GM21423 (cell line): ENCODE data around the gene MUC13.

Experiments
- ATAC-seq: cut with Tn5 transposase; IDR thresholded peaks from one replicate; pipeline ENCODE4 v1.9.1; 2021; ENCODE audit warnings: mild to moderate bottlenecking, moderate library complexity; ENCODE audit not compliant: unreplicated experiment

Gene MUC13

GRCh38 chr3:124904835-124905492 lies 29.6 kb downstream of the MUC13 start:
- no peak for ATAC-seq

- ATAC-seq: no peak
Measured at GRCh38 chr3:124903896-124904834, 30.4 kb downstream of the MUC13 start.

DNA sequence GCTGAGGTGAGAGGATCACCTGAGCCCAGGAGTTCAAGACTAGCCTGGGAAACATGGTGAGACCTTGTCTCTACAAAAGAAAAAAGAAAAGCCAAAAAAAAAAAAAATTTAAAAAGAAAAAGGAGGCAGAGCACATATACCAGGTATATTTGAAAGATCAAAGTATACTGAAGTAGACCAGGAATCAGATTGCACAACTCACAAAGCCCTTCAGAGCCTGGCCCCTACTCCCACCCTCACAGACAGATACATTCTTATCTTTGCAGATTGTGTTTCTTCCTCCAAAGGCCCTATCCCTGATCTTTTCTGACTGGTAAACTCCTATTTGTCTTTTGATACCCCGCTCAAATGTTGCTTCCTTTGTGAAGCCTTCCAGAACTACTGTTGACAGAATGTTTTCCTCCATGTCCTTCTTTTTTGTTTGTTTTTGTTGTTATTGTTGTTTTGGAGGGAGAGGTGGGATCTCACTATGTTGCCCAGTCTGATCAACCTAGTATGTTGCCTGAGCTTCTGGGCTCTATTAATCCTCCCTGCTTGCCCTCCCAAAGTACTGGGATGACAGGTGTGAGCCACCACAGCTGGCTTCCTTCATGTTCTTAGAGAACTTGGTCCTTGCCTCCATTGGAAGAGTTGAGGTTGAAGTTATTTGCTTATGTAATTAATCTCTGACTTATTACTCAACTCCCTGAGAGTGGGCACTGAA lies 37.6 kb downstream of the MUC13 start:
- ATAC-seq: no peak

DNA sequence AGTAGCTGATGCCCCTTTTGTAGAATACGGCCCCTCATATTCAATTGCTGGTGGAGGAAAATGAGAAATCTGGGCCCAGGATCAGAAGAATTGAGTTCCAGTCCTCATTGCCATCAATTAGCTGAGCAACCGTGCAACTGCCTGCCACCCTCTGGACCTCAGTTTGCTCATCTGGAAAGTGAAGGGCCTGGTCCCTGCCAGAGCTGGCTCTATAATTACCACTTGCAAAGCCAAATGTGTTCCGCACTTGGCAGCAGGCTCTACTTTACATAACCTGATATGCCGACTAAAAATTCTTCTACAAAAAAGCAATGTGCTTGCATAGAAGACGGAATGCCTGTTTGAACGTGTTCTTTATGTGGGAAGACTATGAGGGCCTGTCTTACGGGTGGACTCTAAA lies 38.8 kb downstream of the MUC13 start:
- ATAC-seq: no peak

- no peak for ATAC-seq
Measured at GRCh38 chr3:124893526-124893925, 41.0 kb downstream of the MUC13 start.

DNA sequence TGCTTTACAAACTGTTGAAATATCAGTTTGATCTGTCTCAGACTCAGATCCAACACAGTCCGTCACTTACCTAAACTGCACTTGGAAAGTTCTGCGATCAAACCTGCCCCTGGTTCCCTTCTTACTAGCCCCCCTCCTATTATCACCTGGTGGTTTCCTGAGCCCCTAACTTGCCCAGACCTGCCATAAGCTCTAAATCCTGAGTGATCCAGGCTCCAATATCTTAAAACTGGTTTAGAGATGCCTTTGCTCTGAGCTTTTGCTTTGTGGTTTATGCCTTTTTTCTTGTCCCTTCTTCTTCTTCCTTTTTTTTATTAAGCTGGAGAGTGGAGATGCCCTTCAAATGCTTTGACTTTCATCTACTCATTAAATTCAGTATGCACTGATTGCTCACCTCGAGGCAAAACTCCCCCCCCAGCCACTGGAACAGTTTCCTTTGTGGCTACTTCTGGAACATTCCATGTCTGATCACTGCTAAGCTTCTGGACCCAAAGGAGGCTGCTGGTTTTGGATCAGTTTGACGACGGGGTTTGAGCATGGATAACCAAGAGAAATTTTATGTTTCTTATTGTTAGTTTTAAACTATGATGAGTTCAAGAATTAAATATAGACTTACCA lies 43.9 kb downstream of the MUC13 start:
- no peak for ATAC-seq

DNA sequence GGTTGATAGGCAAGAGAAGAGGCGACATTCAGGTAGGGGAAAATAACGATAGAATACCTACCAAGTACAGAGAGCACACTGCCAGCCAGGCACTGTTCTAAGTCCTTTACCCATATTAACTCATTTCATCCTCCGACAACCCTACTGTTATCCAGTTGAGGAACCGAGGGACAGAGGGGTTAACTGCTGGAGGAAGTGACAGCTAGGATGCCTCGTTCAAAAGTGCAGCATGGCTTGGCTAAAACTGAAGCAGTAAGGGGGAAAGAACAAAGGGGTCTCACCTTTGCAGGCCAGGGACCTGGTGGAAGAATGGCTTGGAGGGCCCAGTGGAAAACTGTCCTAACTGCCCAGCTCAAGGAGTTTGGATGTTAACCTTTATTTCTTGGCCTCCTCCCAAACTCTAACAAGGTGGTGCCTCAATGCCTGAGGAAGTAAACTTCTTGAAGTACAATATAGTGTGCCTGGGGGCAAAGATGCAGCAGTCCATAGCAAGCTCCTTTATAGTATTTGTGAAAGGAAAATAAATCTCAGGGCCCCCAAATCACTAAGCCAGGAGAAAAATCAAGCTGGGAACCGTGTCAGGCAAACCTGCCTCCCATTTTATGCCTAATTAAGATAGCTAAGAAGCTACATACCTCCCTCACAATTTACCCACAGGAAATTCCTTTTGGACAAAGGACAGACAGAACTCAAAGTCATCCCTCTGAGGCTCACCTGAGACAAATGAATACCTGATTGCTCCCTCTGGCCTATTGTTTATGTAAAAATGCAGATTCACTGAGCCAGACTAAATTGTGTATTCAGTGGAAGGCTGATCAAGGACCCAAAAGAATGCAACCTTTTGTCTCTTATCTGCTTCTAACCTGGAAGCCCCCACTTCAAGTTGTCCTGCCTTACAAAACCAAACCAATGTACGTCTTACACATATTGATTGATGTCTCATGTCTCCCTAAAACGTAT lies 45.8 kb downstream of the MUC13 start:
- ATAC-seq: no peak

- no peak for ATAC-seq
Measured at GRCh38 chr3:124887932-124888298, 46.6 kb downstream of the MUC13 start.

DNA sequence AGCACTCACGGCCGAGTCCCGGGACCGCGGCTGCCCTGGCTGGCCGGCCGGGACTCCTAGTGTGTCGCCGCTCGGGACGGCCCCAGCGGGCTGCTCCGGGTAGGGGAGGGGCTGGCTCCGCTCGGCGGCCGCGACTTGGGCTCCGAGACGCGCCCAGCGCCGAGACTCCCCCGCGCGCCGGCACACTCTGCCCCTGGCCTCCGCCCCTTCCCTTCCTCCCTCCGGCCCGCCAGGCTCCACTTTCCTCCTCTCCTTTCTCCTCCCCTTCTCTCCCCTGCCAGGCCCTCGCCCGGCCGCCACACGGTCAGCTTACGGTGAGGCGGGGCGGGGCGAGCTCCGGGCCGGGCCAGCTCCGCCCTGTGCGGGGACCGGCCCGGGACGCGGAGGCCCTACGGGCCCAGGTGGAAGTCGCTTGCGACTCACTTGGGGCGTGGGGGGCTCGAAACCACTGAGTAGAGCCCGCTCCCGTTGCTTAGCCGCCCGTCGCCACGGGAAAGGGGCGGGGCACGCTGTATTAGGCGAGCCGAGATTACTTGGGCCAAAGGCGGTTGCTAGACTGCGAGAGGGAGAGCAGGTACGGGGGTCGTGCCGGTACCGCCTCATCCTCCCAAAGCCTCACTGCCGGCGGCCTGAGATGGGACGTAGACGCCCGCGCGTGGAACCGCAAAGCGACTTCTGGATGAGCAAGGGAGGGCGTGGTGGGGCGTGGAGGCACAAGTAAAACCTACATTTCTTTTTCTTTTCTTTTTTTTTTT lies 47.2 kb downstream of the MUC13 start, which contains the start of gene ITGB5:
ITGB5 (minus strand) TSS at position 189 of the 755 bp plus-strand sequence. CDS start 365 bp downstream, outside the sequence.
- ATAC-seq: peak; percentile 57

DNA sequence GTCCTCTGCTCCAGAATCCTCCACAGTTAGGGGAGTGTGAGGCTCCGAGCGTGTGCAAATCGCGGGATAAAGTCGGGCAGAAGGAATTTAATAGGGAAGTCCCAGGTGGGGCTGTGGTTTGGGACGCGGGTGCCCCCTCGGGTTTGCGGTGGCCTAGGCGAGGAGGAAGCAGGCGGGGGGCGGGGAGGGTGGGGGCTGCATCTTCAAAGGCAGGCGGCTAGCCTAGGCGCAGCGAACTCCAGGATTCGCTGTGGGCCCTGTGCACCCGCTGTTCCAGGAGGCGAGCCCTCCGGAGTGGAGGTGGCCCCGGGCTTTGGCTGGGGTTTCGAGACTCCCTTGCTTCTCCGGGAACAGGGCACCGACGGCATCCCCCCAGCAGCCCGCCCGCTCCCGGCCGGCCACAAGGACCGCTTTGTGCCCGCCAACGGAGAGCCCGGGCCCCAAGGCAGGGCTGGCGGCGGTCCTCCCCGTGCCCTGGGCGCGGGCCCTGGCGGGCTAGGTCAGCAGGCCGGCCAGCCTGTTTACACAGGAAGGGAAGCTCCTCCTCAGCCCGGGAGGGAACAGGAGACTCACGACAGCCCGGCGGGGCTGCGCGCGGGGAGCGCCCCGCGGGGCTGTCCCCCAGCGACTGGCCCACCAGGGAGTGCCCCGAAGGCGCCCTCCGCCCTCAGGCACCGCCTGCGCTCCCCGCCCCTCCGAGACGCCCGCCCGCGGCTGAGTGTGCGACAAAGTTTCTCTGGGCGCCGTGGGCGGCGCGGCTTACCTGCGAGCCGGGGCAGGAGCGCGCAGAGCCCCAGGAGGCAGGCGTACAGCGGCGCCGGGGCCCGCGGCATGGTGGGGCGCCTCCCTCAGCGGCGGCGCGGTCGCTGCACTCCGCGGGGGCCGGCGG lies 48.1 kb downstream of the MUC13 start:
- peak; percentile 46 for ATAC-seq

GRCh38 chr3:124885466-124886167 lies 48.9 kb downstream of the MUC13 start:
- ATAC-seq: no peak

- no peak for ATAC-seq
Measured at GRCh38 chr3:124884474-124885101, 50.0 kb downstream of the MUC13 start.

DNA sequence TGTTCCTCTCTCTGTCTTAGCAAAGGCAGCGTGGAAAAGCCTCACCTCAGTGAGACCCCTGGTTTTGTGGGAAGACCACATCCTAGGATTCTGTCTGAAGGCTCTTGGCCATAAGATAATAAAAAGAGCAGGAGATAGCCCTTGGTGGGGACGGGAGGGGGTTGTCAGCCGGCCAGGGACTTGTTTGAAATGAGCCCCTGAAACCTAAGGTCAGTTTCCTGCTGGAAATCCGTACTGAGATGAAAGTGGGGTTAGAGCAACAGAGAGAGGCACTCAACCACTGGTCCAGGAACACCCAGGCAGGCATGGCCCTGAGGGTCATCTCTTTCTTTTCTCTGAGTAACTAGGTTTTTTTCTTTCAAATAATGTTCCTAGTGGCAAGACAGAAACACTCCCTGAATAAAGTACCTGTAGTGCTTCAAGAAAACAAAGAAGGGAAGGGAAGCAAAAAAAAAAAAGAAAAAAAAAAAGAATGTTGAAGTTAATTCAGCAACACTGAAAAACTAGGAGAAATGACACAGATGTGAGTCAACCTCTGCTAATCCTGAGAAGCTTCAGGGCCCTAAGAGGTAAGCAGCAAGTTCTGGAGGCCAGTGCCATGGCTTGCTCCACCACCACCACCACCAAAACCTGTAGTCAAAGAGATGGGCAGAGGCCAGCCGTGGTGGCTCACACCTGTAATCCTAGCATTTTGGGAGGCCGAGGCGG lies 50.6 kb downstream of the MUC13 start:
- no peak for ATAC-seq

GRCh38 chr3:124882816-124883747 lies 51.5 kb downstream of the MUC13 start:
- ATAC-seq: no peak

DNA sequence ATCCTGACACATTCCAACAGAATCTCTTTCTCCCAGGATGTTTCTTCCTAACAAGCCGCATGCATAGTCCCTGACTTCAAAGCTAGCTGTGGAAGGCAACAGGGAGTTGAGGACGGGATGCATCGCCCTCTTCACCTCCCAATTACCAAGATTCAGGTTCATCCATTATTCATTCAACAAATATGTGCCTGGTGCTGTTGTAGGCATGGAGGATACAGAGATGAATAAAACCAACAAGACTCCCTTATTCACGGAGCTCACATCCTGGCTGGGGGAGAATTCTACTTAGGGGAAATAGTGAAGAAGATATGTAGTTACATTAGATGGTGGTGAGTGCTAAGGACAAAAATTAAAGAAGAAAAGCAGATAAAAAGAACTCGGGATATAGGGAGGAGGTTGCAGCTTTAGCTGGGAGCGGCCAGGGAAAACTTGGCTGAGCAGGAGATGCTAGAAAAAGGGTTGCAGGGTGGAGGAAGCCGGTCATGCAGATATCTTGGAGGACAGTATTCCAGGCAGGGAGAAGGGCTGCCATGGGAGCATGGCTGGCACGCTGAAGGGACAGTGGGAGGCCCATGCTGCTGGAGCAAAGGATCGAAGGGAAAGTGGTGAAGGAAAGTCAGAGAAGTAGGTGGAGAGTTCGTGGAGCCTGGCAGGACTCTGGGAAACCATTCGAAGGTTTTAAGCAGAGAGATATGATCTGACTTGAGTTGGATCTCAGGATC lies 52.4 kb downstream of the MUC13 start:
- ATAC-seq: no peak
